H1 (cell line): Measurements from ENCODE around the gene MRPL50.

Source experiments
- EZH2 ChIP-seq: fragments of 200-600 bp; sonication (generic); IDR thresholded peaks from 2 replicates; pipeline ENCODE4 v1.7.1; 2012; ENCODE audit warnings: low read depth, mild to moderate bottlenecking, moderate library complexity, low read length, inconsistent platforms; ENCODE audit not compliant: severe bottlenecking
- NRF1 ChIP-seq: IDR thresholded peaks from 2 replicates; pipeline ENCODE4 v1.6.1; 2011; ENCODE audit warnings: mild to moderate bottlenecking, low read depth, low read length, improper control_type of control experiment
- POLR2AphosphoS5 ChIP-seq: IDR thresholded peaks from 2 replicates; pipeline ENCODE4 v1.6.1; 2011; ENCODE audit warnings: low read depth, low read length
- RAD21 ChIP-seq, 2 experiments: IDR thresholded peaks in 1 of 2; conservative IDR thresholded peaks in 1 of 2; 2 replicates each; pipeline ENCODE4 v1.6.1; 2011; ENCODE audit warnings: low read depth in 2 of 2, low read length in 2 of 2, improper control_type of control experiment in 1 of 2, inconsistent platforms in 1 of 2, mild to moderate bottlenecking in 1 of 2, moderate library complexity in 1 of 2
- RBBP5 ChIP-seq: IDR thresholded peaks from 2 replicates; pipeline ENCODE4 v1.7.1; 2012; ENCODE audit warnings: low read depth, mild to moderate bottlenecking, inconsistent platforms, low read length, moderate library complexity, borderline replicate concordance
- SIN3A ChIP-seq, 2 experiments: IDR thresholded peaks in 1 of 2; conservative IDR thresholded peaks in 1 of 2; 2 replicates each; pipeline ENCODE4 v1.6.1; 2011 to 2012; ENCODE audit warnings: low read length in 2 of 2, improper control_type of control experiment in 1 of 2, low read depth in 1 of 2, mild to moderate bottlenecking in 1 of 2
- SP2 ChIP-seq: IDR thresholded peaks from 2 replicates; pipeline ENCODE4 v1.6.1; 2012; ENCODE audit warnings: mild to moderate bottlenecking, low read length, inconsistent platforms
- TF ChIP-seq, protein P1 (sequence below), 3 experiments: IDR thresholded peaks; 1 replicate in 2 of 3; 2 replicates in 1 of 3; pipeline versions ENCODE4 v1.5.1 to v1.6.1; 2011; ENCODE audit warnings: low read length in 3 of 3, mild to moderate bottlenecking in 3 of 3, inconsistent platforms in 2 of 3, low read depth in 1 of 3, moderate library complexity in 1 of 3; ENCODE audit not compliant: insufficient read depth in 1 of 3; ENCODE audit errors: control extremely low read depth in 1 of 3
- TF ChIP-seq, protein P2 (sequence below): IDR thresholded peaks from 2 replicates; pipeline ENCODE4 v1.6.1; 2011; ENCODE audit warnings: low read length, improper control_type of control experiment

DNA sequence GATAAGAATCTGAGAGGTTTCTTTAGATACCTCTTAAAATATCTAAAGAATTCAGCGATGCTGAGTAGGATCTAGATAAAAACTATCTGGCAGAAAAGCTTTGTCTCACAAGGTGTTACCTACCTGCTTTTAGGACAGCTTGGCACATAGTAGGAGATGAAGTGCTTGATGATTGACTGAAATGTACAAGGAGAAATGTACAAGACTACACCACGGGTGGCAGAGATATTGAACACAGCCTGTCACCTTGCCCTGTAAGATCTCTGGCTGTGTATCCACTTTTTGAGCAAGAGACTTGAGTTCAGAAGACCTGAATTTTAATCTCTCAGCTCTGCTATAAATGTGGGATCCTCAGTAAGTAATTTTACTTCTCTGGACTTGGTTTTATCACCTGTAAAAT is 21.4 kb upstream of the MRPL50 start:
- TF ChIP-seq, protein P1, sequence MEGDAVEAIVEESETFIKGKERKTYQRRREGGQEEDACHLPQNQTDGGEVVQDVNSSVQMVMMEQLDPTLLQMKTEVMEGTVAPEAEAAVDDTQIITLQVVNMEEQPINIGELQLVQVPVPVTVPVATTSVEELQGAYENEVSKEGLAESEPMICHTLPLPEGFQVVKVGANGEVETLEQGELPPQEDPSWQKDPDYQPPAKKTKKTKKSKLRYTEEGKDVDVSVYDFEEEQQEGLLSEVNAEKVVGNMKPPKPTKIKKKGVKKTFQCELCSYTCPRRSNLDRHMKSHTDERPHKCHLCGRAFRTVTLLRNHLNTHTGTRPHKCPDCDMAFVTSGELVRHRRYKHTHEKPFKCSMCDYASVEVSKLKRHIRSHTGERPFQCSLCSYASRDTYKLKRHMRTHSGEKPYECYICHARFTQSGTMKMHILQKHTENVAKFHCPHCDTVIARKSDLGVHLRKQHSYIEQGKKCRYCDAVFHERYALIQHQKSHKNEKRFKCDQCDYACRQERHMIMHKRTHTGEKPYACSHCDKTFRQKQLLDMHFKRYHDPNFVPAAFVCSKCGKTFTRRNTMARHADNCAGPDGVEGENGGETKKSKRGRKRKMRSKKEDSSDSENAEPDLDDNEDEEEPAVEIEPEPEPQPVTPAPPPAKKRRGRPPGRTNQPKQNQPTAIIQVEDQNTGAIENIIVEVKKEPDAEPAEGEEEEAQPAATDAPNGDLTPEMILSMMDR (IDR thresholded peaks at IDR 0.05; ENCODE audit: control extremely low read depth in 1 of 3, insufficient read depth in 1 of 3, low read depth in 1 of 3, low read length in 3 of 3) = no peak
- no peak for TF ChIP-seq SIN3A (conservative IDR thresholded peaks at IDR 0.05 in 1 of 2, IDR thresholded peaks at IDR 0.05 in 1 of 2; ENCODE audit: low read depth in 1 of 2, low read length in 2 of 2)
- no peak for TF ChIP-seq POLR2AphosphoS5
- TF ChIP-seq EZH2 = no peak
- no peak for TF ChIP-seq RBBP5
- no peak for TF ChIP-seq SP2
- TF ChIP-seq, protein P2, sequence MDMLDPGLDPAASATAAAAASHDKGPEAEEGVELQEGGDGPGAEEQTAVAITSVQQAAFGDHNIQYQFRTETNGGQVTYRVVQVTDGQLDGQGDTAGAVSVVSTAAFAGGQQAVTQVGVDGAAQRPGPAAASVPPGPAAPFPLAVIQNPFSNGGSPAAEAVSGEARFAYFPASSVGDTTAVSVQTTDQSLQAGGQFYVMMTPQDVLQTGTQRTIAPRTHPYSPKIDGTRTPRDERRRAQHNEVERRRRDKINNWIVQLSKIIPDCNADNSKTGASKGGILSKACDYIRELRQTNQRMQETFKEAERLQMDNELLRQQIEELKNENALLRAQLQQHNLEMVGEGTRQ = no peak
- TF ChIP-seq RAD21 (IDR thresholded peaks at IDR 0.05 in 1 of 2, conservative IDR thresholded peaks at IDR 0.05 in 1 of 2; ENCODE audit: low read depth in 2 of 2, low read length in 2 of 2) = no peak
- TF ChIP-seq NRF1 = no peak
